NT2/D1 (cell line): ENCODE measurements around the gene HOXB7.

Experiments
- SUZ12 ChIP-seq: IDR thresholded peaks from 2 replicates; pipeline ENCODE4 v1.6.1; 2011; ENCODE audit not compliant: insufficient read length, insufficient read depth; ENCODE audit errors: extremely low read depth
- ZNF274 ChIP-seq: IDR thresholded peaks from 2 replicates; pipeline ENCODE4 v1.6.1; 2011; ENCODE audit warnings: mild to moderate bottlenecking, low read depth, low read length

DNA sequence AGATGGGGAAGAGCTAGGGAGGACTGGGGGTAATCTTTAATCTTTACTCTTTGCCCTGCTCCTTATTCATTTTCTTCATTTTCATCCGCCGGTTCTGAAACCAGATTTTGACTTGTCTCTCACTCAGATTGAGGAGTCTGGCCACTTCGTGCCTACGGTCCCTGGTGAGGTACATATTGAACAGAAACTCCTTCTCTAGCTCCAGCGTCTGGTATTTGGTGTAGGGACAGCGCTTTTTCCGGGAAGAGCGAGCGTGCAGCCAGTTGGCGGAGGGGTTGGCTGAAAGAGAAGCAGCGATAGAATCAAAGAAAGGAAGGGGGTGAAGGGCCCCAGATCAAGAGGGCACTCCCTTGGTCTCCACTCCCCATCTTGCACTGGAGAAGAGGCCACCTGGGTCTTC, 12.0 kb upstream of the HOXB7 start:
- TF ChIP-seq SUZ12 (no peak), ZNF274 (no peak)
